Panc1 (cell line): ENCODE measurements around the gene ZNF180. TPM values are rescaled to one million over a fixed set of nuclear protein-coding genes. Genes with fewer than 3 reads are reported as not detected.

Source experiments
- ATAC-seq: fragments of 200-7000 bp; cut with Tn5 transposase; 2 replicates; pipeline ENCODE4 v1.9.1; 2020; ENCODE audit warnings: mild to moderate bottlenecking, moderate library complexity
- BruUV-seq: library from RNA; stranded (reverse); fragments of 400-500 nt; replicated peaks from 2 replicates; lab custom pipeline; 2021; lab: Mats Ljungman, UMichigan
- CTCF ChIA-PET: fragments of 300-600 bp; sonication (Branson Sonifier 250); formaldehyde crosslinking; loops from one replicate; lab custom pipeline; 2022; ENCODE audit warnings: antibody characterized with exemption; lab: Charles Lee
- POLR2A ChIA-PET: fragments of 300-600 bp; sonication (Branson Sonifier 250); formaldehyde crosslinking; loops from one replicate; lab custom pipeline; 2022; ENCODE audit warnings: antibody characterized with exemption; lab: Charles Lee
- DNase-seq: peaks from one replicate; pipeline ENCODE4 v3.0.0-alpha.2; 2010; ENCODE audit warnings: low read depth, low spot score
- H3K27ac ChIP-seq: 2 replicates; pipeline ENCODE4 v1.5.1; 2011; ENCODE audit warnings: mild to moderate bottlenecking, low read length, inconsistent platforms
- H3K27me3 ChIP-seq: fragments of 200-500 bp; sonication (Bioruptor generic); 2 replicates; pipeline ENCODE4 v1.6.0; 2014; ENCODE audit warnings: low read length, inconsistent platforms; ENCODE audit not compliant: control insufficient read depth, insufficient read depth
- H3K36me3 ChIP-seq: fragments of 200-500 bp; sonication (Bioruptor generic); 2 replicates; pipeline ENCODE4 v1.5.1; 2014; ENCODE audit warnings: inconsistent platforms, mild to moderate bottlenecking, low read length, moderate library complexity; ENCODE audit not compliant: control insufficient read depth, insufficient read depth
- H3K4me1 ChIP-seq: 2 replicates; pipeline ENCODE4 v1.5.1; 2011; ENCODE audit warnings: inconsistent platforms, mild to moderate bottlenecking, low read length, moderate library complexity; ENCODE audit not compliant: control insufficient read depth, insufficient read depth
- H3K4me3 ChIP-seq, 2 experiments: 2 replicates each; pipeline ENCODE4 v1.5.1; 2011 to 2012; ENCODE audit warnings: low read depth in 2 of 2, low read length in 2 of 2, mild to moderate bottlenecking in 2 of 2, inconsistent platforms in 1 of 2, moderate library complexity in 1 of 2
- H3K9me3 ChIP-seq: fragments of 200-500 bp; sonication (Bioruptor generic); 2 replicates; pipeline ENCODE4 v1.5.1; 2014; ENCODE audit warnings: low read depth, mild to moderate bottlenecking, inconsistent platforms, low read length, moderate library complexity; ENCODE audit not compliant: control insufficient read depth, insufficient read depth
- POLR2AphosphoS5 ChIP-seq: IDR thresholded peaks from 2 replicates; pipeline ENCODE4 v1.6.1; 2012; ENCODE audit warnings: mild to moderate bottlenecking, low read depth, low read length, moderate library complexity
- REST ChIP-seq, 2 experiments: IDR thresholded peaks; 2 replicates each; pipeline ENCODE4 v1.6.1; 2011 to 2012; ENCODE audit warnings: low read depth in 2 of 2, control low read depth in 1 of 2, low read length in 1 of 2, mild to moderate bottlenecking in 1 of 2, moderate library complexity in 1 of 2; ENCODE audit not compliant: insufficient read depth in 1 of 2
- SIN3A ChIP-seq: IDR thresholded peaks from 2 replicates; pipeline ENCODE4 v1.6.1; 2012; ENCODE audit warnings: low read depth, mild to moderate bottlenecking, low read length, moderate library complexity, borderline replicate concordance; ENCODE audit not compliant: insufficient read depth
- TCF7L2 ChIP-seq: IDR thresholded peaks from 2 replicates; pipeline ENCODE4 v1.6.1; 2011; ENCODE audit warnings: mild to moderate bottlenecking, low read depth, low read length, inconsistent platforms
- in situ Hi-C: cut with HindIII; loops from 2 replicates; pipeline ENCODE4 v1.10.0; 2016; ENCODE audit warnings: low sequenced_read_pairs, low pct_unique_long_range_greater_than_20kb
- intact Hi-C: fragments of 100-400 bp; cut with micrococcal nuclease; formaldehyde crosslinking; loops from one replicate; pipeline ENCODE4 v1.10.0; 2022; ENCODE audit not compliant: unreplicated experiment
- total RNA-seq: library from RNA; stranded (reverse); gene quantifications from one replicate; pipeline ENCODE4 v1.2.1, GENCODE V29; 2021; ENCODE audit not compliant: unreplicated experiment
- TF ChIP-seq, protein P1 (sequence below): fragments of 450-650 bp; IDR thresholded peaks from 2 replicates; pipeline ENCODE4 v1.5.1; 2017; ENCODE audit warnings: mild to moderate bottlenecking

Gene ZNF180
- total RNA-seq, 1 experiment from 2014 or later = 6.7 TPM

- Histone ChIP-seq H3K27ac (no peak overlapping the region), H3K4me1 (no peaks in the 10 kb centered on the region), H3K27me3 (no peaks in the 10 kb centered on the region), H3K36me3 (peaks cover 2% of the 10 kb centered on the region; the same call in 1 of the 2 replicates), H3K9me3 (peaks cover 18% of the 10 kb centered on the region; the same call in 1 of the 2 replicates), H3K4me3 (no peak overlapping the region)
- intact Hi-C loops = no loop called here
- DNase-seq = no peak
- TF ChIP-seq, protein P1, sequence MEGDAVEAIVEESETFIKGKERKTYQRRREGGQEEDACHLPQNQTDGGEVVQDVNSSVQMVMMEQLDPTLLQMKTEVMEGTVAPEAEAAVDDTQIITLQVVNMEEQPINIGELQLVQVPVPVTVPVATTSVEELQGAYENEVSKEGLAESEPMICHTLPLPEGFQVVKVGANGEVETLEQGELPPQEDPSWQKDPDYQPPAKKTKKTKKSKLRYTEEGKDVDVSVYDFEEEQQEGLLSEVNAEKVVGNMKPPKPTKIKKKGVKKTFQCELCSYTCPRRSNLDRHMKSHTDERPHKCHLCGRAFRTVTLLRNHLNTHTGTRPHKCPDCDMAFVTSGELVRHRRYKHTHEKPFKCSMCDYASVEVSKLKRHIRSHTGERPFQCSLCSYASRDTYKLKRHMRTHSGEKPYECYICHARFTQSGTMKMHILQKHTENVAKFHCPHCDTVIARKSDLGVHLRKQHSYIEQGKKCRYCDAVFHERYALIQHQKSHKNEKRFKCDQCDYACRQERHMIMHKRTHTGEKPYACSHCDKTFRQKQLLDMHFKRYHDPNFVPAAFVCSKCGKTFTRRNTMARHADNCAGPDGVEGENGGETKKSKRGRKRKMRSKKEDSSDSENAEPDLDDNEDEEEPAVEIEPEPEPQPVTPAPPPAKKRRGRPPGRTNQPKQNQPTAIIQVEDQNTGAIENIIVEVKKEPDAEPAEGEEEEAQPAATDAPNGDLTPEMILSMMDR = no peak
- TF ChIP-seq POLR2AphosphoS5 = no peak
- no peak for TF ChIP-seq TCF7L2
- TF ChIP-seq REST (IDR thresholded peaks at IDR 0.05; ENCODE audit: insufficient read depth in 1 of 2, low read depth in 2 of 2, low read length in 1 of 2) = no peak
- no peak for TF ChIP-seq SIN3A
- no peak for ATAC-seq
- no TSS peak for BruUV-seq
- ChIA-PET POLR2A (no interaction called here), CTCF (no interaction called here)
- in situ Hi-C loops = no loop called here
These were observed 61.9 kb downstream of the ZNF180 start for GRCh38 chr19:44438441-44438840.

DNA sequence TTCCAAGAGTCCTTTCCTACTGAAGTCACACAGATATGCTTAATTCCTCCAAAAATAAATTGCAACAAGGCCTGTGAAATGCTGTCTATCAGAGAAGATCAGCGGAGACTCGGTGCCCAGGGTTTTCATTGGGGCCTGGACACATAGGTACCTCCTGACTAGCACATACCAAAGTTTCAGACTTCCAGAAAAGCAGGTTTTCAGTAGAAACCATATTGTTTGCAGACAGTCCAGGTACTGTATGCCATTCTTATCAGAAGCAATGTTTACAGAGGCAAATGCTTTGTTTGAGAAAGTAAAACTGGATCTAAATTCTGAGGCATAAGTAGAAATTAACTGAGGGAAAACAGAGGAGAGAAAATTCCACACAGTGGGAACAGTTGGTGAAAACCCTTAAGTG, 64.9 kb downstream of the ZNF180 start:
- Histone ChIP-seq H3K27ac (no peak overlapping the region), H3K4me3 (no peak overlapping the region), H3K4me1 (no peaks in the 10 kb centered on the region), H3K9me3 (peaks cover 27% of the 10 kb centered on the region; the same call in 1 of the 2 replicates), H3K27me3 (no peaks in the 10 kb centered on the region), H3K36me3 (no peaks in the 10 kb centered on the region)
- ATAC-seq (no peak), DNase-seq (no peak)
- TF ChIP-seq SIN3A (no peak), TCF7L2 (no peak), POLR2AphosphoS5 (no peak), REST (IDR thresholded peaks at IDR 0.05; ENCODE audit: insufficient read depth in 1 of 2, low read depth in 2 of 2, low read length in 1 of 2) (no peak)
- TF ChIP-seq, protein P1 = no peak
- BruUV-seq = no TSS peak
- POLR2A ChIA-PET = no interaction called here
- in situ Hi-C loops = no loop called here
- intact Hi-C loops = no loop called here
- CTCF ChIA-PET = no interaction called here
